GM21717 (cell line): ENCODE data around the gene PMPCA.

Source experiments
- ATAC-seq: cut with Tn5 transposase; IDR thresholded peaks from one replicate; pipeline ENCODE4 v1.9.1; 2021; ENCODE audit warnings: mild to moderate bottlenecking, moderate library complexity; ENCODE audit not compliant: unreplicated experiment

The PMPCA gene

GRCh38 chr9:136433043-136433715 lies 22.7 kb downstream of the PMPCA start:
- no peak for ATAC-seq

- no peak for ATAC-seq
Measured at GRCh38 chr9:136433849-136434579, 23.6 kb downstream of the PMPCA start.

- no peak for ATAC-seq
Measured at GRCh38 chr9:136434580-136435169, 24.2 kb downstream of the PMPCA start.

- no peak for ATAC-seq
Measured at GRCh38 chr9:136436055-136436634, 25.7 kb downstream of the PMPCA start.

- ATAC-seq, result no peak
Measured at GRCh38 chr9:136437430-136437829, 27.0 kb downstream of the PMPCA start.

GRCh38 chr9:136437839-136438547 lies 27.5 kb downstream of the PMPCA start:
- no peak for ATAC-seq

DNA sequence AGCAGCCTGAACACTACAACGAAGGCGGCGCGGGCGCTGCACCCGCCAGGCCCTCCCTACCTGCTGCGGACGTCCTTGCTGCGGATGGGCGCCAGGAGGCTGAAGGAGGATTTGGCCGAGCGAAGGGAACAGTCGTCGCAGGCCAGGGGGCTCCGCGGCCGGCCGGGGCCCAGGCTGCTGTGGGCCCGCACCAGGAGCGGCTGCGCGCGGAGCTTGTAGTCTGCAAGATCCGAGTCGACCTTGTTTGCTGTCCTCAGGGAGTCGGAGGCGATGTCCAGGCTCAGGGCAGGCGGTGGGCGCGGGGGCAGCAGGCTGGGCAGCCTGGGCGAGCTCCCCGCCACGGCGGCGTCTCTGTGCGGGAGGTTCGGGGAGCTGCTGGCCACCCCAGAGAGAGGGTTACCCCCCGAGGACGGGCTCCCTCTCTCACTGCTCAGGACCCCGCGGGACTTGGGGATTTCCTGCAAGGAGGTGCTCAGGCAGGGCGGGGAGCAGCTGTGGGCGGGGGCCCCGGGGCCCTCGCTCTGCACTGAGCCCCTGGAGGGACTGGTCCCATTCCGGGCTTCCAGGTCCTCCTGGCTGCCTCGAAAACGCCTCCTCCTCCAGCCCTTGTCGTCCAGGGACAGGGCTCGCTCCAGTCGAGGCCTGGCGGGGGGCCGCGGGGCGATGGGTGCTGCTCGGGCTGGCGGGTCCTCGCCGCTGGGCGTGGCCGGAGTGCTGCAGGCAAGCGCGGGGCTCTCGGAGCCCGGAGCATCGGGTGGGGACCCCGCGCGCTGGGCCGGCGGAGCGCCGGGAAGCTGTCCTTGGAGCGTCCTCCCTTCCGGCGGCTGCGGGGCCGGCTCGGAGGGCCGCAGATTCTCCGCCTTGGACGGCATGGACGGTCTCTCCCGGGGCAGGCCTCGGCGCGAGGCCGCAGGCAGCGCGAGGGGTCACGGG lies 28.4 kb downstream of the PMPCA start:
- peak; percentile 30 for ATAC-seq

DNA sequence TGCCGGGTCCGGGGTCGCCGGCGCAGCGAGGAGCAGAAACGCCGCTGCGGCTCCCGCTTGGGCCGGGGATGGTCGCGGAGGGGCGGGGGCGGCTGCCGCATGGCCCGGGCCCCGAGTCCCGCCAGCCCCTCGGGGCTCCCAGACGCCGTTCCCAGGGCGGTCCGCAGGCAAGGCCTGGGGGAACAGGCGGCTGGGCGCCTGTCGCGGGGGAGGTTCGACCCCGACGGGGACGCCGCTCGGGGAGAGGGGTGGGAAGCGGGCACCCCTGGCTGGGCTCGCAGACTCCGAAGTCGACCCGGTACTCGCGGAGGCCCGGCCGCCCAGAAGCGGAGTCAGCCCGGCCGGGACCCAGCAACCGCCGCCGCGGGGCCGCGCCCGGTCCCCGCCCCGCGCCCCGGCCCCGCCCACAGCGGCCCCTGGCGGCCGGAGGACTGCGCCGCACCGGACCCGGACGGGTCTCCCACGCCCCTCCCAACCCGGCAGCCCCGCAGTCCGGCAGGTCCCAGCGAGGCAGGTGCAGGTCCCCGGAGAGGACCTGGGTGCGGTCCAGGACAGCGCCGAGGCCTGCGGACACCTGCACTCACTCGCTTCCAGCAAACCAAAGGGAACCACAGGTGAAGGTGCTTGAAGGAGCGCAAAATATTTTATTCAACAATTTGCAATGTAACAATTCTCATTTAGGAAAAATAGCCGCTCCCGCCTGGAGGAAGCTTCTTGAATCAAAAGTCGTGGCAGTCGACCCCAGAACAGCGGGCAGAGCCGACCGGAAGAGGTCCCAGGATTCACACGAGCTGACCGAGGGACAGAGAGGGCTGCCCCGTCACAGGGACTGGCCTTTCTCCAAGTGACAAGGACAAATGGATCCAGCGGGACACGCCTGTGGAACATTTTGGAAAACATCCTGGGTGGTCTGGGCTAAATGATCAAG lies 29.3 kb downstream of the PMPCA start, which contains the start of gene INPP5E:
INPP5E (minus strand) TSS at position 365 of the 928 bp plus-strand sequence. CDS start 426 bp downstream, outside the sequence.
- peak; percentile 56 for ATAC-seq

DNA sequence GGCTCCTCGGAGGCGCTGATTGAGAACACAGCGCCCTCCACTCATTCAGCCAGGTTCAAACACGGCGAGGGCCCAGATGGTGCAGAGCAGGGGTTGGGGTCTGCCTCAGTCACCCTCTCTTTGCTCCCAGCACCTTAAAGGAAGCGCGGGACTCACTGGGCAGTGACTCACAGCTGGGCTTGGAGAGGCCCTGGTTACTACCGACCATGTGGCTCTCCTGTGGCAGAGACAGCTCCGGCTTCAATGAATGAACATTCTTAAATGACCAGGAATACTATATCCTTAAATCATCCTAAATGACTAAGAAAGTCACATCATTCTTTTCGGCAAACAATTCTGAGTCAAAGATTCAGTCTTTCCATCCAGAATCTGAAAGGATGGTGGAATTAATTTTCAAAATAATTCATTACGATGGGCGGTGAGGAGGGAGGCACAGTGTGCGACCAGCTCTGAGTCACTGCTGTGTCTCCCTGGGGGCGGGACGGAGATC lies 30.8 kb downstream of the PMPCA start:
- ATAC-seq, result no peak

DNA sequence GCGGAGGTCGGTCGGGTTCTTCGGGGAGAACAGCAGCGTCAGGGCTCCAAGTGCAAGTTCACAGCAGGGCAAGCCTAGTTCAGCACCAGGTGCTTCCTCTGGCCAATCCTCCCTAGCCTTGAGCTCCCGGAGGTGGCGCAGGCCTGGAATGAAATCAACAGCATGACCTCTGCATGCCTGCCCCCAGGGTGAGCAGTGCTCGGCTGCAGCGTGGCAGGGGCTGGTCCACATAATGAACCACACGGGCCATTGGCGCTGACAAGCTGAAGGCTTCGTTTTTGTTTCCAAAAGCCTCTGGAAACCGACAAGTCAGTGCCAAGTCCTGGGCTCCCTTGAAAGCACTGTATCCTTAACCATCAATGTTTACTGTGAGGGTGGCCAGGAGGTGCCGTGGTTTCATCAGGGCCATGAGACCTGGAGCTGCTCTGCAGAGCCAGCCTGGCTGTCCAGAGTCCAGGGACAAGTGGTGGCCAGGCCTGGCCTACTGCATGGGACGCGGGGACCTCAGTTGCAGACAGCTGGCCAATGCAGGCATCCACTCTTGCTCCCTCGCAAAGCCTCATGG lies 31.3 kb downstream of the PMPCA start:
- ATAC-seq, result no peak

- no peak for ATAC-seq
Measured at GRCh38 chr9:136442265-136442664, 31.8 kb downstream of the PMPCA start.

GRCh38 chr9:136443087-136443486 lies 32.6 kb downstream of the PMPCA start:
- no peak for ATAC-seq

GRCh38 chr9:136443687-136444086 lies 33.2 kb downstream of the PMPCA start:
- ATAC-seq, result no peak

GRCh38 chr9:136444102-136444501 lies 33.6 kb downstream of the PMPCA start:
- no peak for ATAC-seq

DNA sequence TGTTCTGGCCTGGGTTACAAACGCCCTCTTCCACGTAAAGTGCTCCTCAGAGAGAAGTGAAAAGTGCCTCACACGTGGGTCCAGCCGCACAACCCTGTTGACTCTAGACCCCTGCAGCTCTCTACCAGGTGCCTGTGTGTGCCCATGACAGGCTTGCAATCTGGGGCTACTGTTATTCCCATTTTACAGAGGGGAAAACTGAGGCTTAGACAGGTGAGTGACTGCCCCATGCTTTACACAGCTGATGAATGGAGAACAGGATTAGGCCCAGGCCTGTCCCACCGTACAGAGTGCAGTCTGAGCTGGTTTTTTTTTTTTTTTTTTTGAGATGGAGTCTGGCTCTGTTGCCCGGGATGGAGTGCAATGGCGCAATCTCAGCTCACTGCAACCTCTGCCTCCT lies 35.3 kb downstream of the PMPCA start:
- no peak for ATAC-seq

DNA sequence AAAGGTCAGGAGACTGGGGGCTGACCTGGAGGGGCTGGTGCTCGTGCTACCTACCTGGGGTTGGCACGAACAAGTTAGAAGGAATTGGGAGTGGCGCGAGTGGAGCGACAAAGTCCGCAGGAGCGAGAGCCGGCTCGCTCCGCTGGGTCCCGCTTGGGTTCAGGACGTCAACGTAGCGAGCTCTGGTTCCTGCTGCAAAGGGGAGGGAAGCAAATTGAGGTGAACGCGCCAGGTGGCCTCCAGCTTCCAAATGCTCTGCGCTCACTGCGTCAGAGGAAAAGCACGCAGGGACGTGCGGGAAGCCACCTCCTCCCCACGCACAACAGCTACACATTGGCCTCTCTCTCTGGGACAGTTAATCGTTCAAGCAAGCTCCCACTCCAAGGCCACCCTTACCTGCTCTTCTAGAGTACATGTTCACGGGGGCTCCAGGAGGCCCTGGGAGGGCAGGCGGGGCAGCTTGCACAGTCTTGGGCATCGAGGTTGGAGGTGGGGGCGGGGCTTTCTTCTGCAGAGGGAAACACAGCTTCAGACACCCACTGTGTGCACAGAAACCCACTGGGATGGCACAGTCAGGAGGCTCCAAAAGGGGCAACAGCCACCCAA lies 36.8 kb downstream of the PMPCA start:
- ATAC-seq, result no peak

DNA sequence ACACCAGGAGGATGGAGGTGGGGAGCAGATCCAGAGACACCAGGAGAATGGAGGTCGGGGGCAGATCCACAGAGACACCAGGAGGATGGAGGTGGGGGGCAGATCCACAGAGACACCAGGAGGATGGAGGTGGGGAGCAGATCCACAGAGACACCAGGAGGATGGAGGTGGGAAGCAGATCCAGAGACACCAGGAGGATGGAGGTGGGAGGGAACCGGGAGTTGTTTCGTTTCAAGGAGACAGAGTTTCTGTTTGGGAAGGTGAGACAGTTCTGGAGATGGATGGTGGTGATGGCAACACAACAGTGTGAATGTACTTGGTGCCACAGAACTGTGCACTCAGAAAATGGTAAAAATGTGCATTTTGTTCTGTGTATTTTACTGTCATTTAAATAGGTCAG lies 38.2 kb downstream of the PMPCA start:
- no peak for ATAC-seq
